Activated naive CD8-positive, alpha-beta T cell treated with anti-CD3 and anti-CD28 coated beads, Interleukin-2, amount 50 U/mL, for 24 hours (primary cell): ENCODE measurements around the gene KCNQ1.

Experiments
- ATAC-seq: fragments of 150-1000 bp; cut with Tn5 transposase; one replicate; pipeline ENCODE4 v1.10.0; 2021
- DNase-seq: peaks from one replicate; pipeline ENCODE4 v3.0.0; 2021
- H3K27ac Mint-ChIP-seq: one replicate; pipeline ENCODE4 v1.8.0; 2021; ENCODE audit warnings: mild to moderate bottlenecking, mixed read lengths
- H3K27me3 Mint-ChIP-seq: one replicate; pipeline ENCODE4 v1.8.0; 2021; ENCODE audit warnings: mixed read lengths
- H3K36me3 Mint-ChIP-seq: one replicate; pipeline ENCODE4 v1.8.0; 2021; ENCODE audit warnings: low read depth, mixed read lengths
- H3K4me1 Mint-ChIP-seq: one replicate; pipeline ENCODE4 v1.8.0; 2021; ENCODE audit warnings: mixed read lengths
- H3K4me3 Mint-ChIP-seq: one replicate; pipeline ENCODE4 v1.8.0; 2021; ENCODE audit warnings: mild to moderate bottlenecking, moderate library complexity, mixed read lengths
- H3K9me3 Mint-ChIP-seq: one replicate; pipeline ENCODE4 v1.8.0; 2021; ENCODE audit warnings: mixed read lengths

The KCNQ1 gene

GRCh38 chr11:2857276-2857675 is 412.5 kb downstream of the KCNQ1 start:
- Mint-ChIP-seq H3K4me1 (peaks cover 7% of the 10 kb centered on the region), H3K27me3 (peaks cover 11% of the 10 kb centered on the region), H3K4me3 (no peak overlapping the region), H3K9me3 (no peaks in the 10 kb centered on the region), H3K36me3 (no peaks in the 10 kb centered on the region), H3K27ac (no peak overlapping the region)
- DNase-seq, result no peak
- ATAC-seq, result no peak

- DNase-seq, result no peak
- Mint-ChIP-seq H3K4me1 (peaks cover 7% of the 10 kb centered on the region), H3K27ac (no peak overlapping the region), H3K36me3 (no peaks in the 10 kb centered on the region), H3K4me3 (no peak overlapping the region), H3K9me3 (no peaks in the 10 kb centered on the region), H3K27me3 (peaks cover 11% of the 10 kb centered on the region)
- ATAC-seq, result no peak
Observed at GRCh38 chr11:2857918-2858317, 413.1 kb downstream of the KCNQ1 start.

GRCh38 chr11:2858995-2859698 is 414.3 kb downstream of the KCNQ1 start:
- peaks cover 11% of the 10 kb centered on the region for H3K4me1 Mint-ChIP-seq
- no peak for DNase-seq
- H3K27me3 Mint-ChIP-seq, result peaks cover 20% of the 10 kb centered on the region
- no peaks in the 10 kb centered on the region for H3K9me3 Mint-ChIP-seq
- H3K4me3 Mint-ChIP-seq, result no peak overlapping the region
- ATAC-seq, result no peak
- no peak overlapping the region for H3K27ac Mint-ChIP-seq
- H3K36me3 Mint-ChIP-seq, result no peaks in the 10 kb centered on the region

- Mint-ChIP-seq H3K9me3 (no peaks in the 10 kb centered on the region), H3K4me1 (peaks cover 11% of the 10 kb centered on the region), H3K36me3 (no peaks in the 10 kb centered on the region), H3K27me3 (peaks cover 26% of the 10 kb centered on the region), H3K4me3 (no peak overlapping the region), H3K27ac (no peak overlapping the region)
- DNase-seq (no peak), ATAC-seq (no peak)
Observed at GRCh38 chr11:2859699-2860037, 414.9 kb downstream of the KCNQ1 start.

GRCh38 chr11:2860636-2861035 is 415.8 kb downstream of the KCNQ1 start:
- Mint-ChIP-seq H3K9me3 (no peaks in the 10 kb centered on the region), H3K4me3 (no peak overlapping the region), H3K36me3 (no peaks in the 10 kb centered on the region), H3K27ac (no peak overlapping the region), H3K4me1 (peaks cover 13% of the 10 kb centered on the region), H3K27me3 (peaks cover 30% of the 10 kb centered on the region)
- DNase-seq, result peak; percentile 62
- peak; percentile 84 for ATAC-seq

GRCh38 chr11:2862395-2863275 is 417.8 kb downstream of the KCNQ1 start:
- H3K9me3 Mint-ChIP-seq, result no peaks in the 10 kb centered on the region

GRCh38 chr11:2863276-2863618 is 418.4 kb downstream of the KCNQ1 start:
- peak; percentile 50 for ATAC-seq
- Mint-ChIP-seq H3K36me3 (no peaks in the 10 kb centered on the region), H3K9me3 (no peaks in the 10 kb centered on the region), H3K4me1 (peaks cover 13% of the 10 kb centered on the region), H3K27ac (no peak overlapping the region), H3K4me3 (no peak overlapping the region), H3K27me3 (peaks cover 47% of the 10 kb centered on the region)
- peak; percentile 21 for DNase-seq

More at GRCh38 chr11:2862395-2863275, 417.8 kb downstream of the KCNQ1 start:
- ATAC-seq (no peak), DNase-seq (no peak)
- Mint-ChIP-seq H3K27ac (no peak overlapping the region), H3K27me3 (peaks cover 41% of the 10 kb centered on the region), H3K36me3 (no peaks in the 10 kb centered on the region), H3K4me3 (no peak overlapping the region), H3K4me1 (peaks cover 13% of the 10 kb centered on the region)

- H3K27me3 Mint-ChIP-seq, result peaks cover 53% of the 10 kb centered on the region
- no peaks in the 10 kb centered on the region for H3K9me3 Mint-ChIP-seq
- ATAC-seq (no peak), DNase-seq (no peak)
- H3K4me3 Mint-ChIP-seq, result no peak overlapping the region
- peaks cover 21% of the 10 kb centered on the region for H3K4me1 Mint-ChIP-seq
- no peak overlapping the region for H3K27ac Mint-ChIP-seq
- H3K36me3 Mint-ChIP-seq, result no peaks in the 10 kb centered on the region
Observed at GRCh38 chr11:2864901-2865300, 420.1 kb downstream of the KCNQ1 start.

GRCh38 chr11:2865922-2866577 is 421.2 kb downstream of the KCNQ1 start:
- H3K4me1 Mint-ChIP-seq, result peaks cover 18% of the 10 kb centered on the region
- no peak overlapping the region for H3K27ac Mint-ChIP-seq
- ATAC-seq, result no peak
- no peaks in the 10 kb centered on the region for H3K36me3 Mint-ChIP-seq
- H3K27me3 Mint-ChIP-seq, result peaks cover 57% of the 10 kb centered on the region
- no peak overlapping the region for H3K4me3 Mint-ChIP-seq
- DNase-seq, result no peak
- H3K9me3 Mint-ChIP-seq, result no peaks in the 10 kb centered on the region

GRCh38 chr11:2867142-2867541 is 422.3 kb downstream of the KCNQ1 start:
- H3K4me1 Mint-ChIP-seq, result peaks cover 20% of the 10 kb centered on the region
- H3K4me3 Mint-ChIP-seq, result no peak overlapping the region
- H3K27me3 Mint-ChIP-seq, result peaks cover 61% of the 10 kb centered on the region
- ATAC-seq (no peak), DNase-seq (no peak)
- H3K36me3 Mint-ChIP-seq, result no peaks in the 10 kb centered on the region
- no peaks in the 10 kb centered on the region for H3K9me3 Mint-ChIP-seq
- no peak overlapping the region for H3K27ac Mint-ChIP-seq

GRCh38 chr11:2867722-2868505 is 423.1 kb downstream of the KCNQ1 start:
- Mint-ChIP-seq H3K4me1 (peaks cover 20% of the 10 kb centered on the region), H3K4me3 (no peak overlapping the region), H3K36me3 (no peaks in the 10 kb centered on the region), H3K27me3 (peaks cover 61% of the 10 kb centered on the region), H3K27ac (no peak overlapping the region), H3K9me3 (no peaks in the 10 kb centered on the region)
- no peak for DNase-seq
- ATAC-seq, result no peak

GRCh38 chr11:2868506-2869133 is 423.8 kb downstream of the KCNQ1 start:
- no peaks in the 10 kb centered on the region for H3K36me3 Mint-ChIP-seq
- H3K4me3 Mint-ChIP-seq, result no peak overlapping the region
- H3K27me3 Mint-ChIP-seq, result peaks cover 56% of the 10 kb centered on the region
- ATAC-seq (no peak), DNase-seq (no peak)
- peaks cover 17% of the 10 kb centered on the region for H3K4me1 Mint-ChIP-seq
- H3K27ac Mint-ChIP-seq, result no peak overlapping the region
- H3K9me3 Mint-ChIP-seq, result no peaks in the 10 kb centered on the region

GRCh38 chr11:2869134-2869526 is 424.3 kb downstream of the KCNQ1 start:
- Mint-ChIP-seq H3K36me3 (no peaks in the 10 kb centered on the region), H3K27me3 (peaks cover 52% of the 10 kb centered on the region)

More at GRCh38 chr11:2869134-2869526, 424.3 kb downstream of the KCNQ1 start:
- DNase-seq (no peak), ATAC-seq (no peak)
- H3K9me3 Mint-ChIP-seq, result no peaks in the 10 kb centered on the region
- peaks cover 16% of the 10 kb centered on the region for H3K4me1 Mint-ChIP-seq
- H3K27ac Mint-ChIP-seq, result no peak overlapping the region
- no peak overlapping the region for H3K4me3 Mint-ChIP-seq
